ENCODE data around the gene BEND7.

The BEND7 gene

GRCh38 chr10:13518076-13518692 is 10.6 kb downstream of the BEND7 start:
- no peak for DNase-seq

GRCh38 chr10:13517675-13518074 is 11.1 kb downstream of the BEND7 start:
- no peak for DNase-seq

- no peak for DNase-seq
These were observed 12.6 kb downstream of the BEND7 start for GRCh38 chr10:13516176-13516575.

GRCh38 chr10:13515467-13515866 is 13.3 kb downstream of the BEND7 start:
- DNase-seq: no peak

- DNase-seq: no peak
These were observed 14.5 kb downstream of the BEND7 start for GRCh38 chr10:13514296-13514695.

GRCh38 chr10:13512564-13512963 is 16.2 kb downstream of the BEND7 start:
- DNase-seq: no peak

GRCh38 chr10:13511409-13511808 is 17.4 kb downstream of the BEND7 start:
- no peak for DNase-seq

GRCh38 chr10:13505052-13505680 is 23.6 kb downstream of the BEND7 start:
- DNase-seq: no peak

- peak; percentile 74 for DNase-seq
These were observed 24.9 kb downstream of the BEND7 start for GRCh38 chr10:13503745-13504463.

- no peak for DNase-seq
These were observed 26.4 kb downstream of the BEND7 start for GRCh38 chr10:13502380-13502779.

- DNase-seq: no peak
These were observed 28.6 kb downstream of the BEND7 start for GRCh38 chr10:13500201-13500600.

- no peak for DNase-seq
These were observed 29.7 kb downstream of the BEND7 start for GRCh38 chr10:13499150-13499549.

- no peak for DNase-seq
These were observed 31.9 kb downstream of the BEND7 start for GRCh38 chr10:13496931-13497330.

- DNase-seq: no peak
These were observed 32.6 kb downstream of the BEND7 start for GRCh38 chr10:13496164-13496563.

GRCh38 chr10:13492493-13493180 is 36.2 kb downstream of the BEND7 start:
- DNase-seq: no peak

GRCh38 chr10:13491747-13492360 is 37.0 kb downstream of the BEND7 start:
- DNase-seq: no peak

GRCh38 chr10:13490503-13490902 is 38.3 kb downstream of the BEND7 start:
- DNase-seq: no peak

GRCh38 chr10:13489035-13489599 is 39.7 kb downstream of the BEND7 start:
- DNase-seq: no peak

- DNase-seq: no peak
These were observed 43.2 kb downstream of the BEND7 start for GRCh38 chr10:13485623-13486022.

- no peak for DNase-seq
These were observed 44.9 kb downstream of the BEND7 start for GRCh38 chr10:13483951-13484350.

- DNase-seq: no peak
These were observed 45.7 kb downstream of the BEND7 start for GRCh38 chr10:13483073-13483472.

GRCh38 chr10:13481690-13482089 is 47.1 kb downstream of the BEND7 start:
- DNase-seq: no peak

- no peak for DNase-seq
These were observed 53.7 kb downstream of the BEND7 start for GRCh38 chr10:13475124-13475523.

All from fibroblast of skin of right quadriceps (primary cell).